Stimulated activated CD8-positive, alpha-beta memory T cell treated with anti-CD3 and anti-CD28 coated beads, Interleukin-15, amount 100 ng/mL, for 24 hours (primary cell): ENCODE measurements around the gene MMRN2.
"Not testable (repeated sequence)": the region's sequence is repeated elsewhere in the genome, so short reads cannot be mapped to it uniquely, and the experiment has no call there.

Experiments
- DNase-seq: peaks from one replicate; pipeline ENCODE4 v3.0.0-alpha.2; 2020; ENCODE audit warnings: low read depth

MMRN2 gene

DNA sequence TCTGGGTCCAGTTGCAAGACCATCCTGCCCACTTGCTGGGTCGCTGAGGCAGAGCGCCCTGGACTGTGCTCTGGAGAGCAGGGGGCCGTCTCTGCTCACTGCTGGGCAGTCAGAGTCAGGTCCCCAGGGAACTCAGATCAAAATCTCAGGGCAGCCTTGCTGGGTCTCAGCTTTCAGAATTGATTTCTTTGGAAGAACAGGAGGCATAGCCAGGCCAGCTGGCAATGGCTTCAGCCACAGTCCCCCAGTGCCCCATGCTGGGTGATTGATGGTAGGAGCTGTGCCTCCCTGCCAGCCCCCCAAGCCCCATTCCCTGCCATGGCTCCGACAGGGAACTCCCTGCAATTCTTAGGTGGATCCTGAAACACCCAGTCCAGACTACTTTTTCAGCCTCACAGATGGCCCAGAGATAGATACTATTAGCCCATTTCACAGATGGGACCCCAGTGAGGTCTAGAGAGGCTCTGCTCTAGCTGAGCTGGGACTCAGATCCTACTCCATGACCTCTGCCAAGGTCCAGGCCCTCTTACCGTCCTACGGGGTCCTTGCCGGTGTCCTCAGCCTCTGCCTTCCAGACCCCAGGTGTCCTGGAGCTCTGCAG lies 467 bp downstream of the MMRN2 start:
- DNase-seq, result no peak

DNA sequence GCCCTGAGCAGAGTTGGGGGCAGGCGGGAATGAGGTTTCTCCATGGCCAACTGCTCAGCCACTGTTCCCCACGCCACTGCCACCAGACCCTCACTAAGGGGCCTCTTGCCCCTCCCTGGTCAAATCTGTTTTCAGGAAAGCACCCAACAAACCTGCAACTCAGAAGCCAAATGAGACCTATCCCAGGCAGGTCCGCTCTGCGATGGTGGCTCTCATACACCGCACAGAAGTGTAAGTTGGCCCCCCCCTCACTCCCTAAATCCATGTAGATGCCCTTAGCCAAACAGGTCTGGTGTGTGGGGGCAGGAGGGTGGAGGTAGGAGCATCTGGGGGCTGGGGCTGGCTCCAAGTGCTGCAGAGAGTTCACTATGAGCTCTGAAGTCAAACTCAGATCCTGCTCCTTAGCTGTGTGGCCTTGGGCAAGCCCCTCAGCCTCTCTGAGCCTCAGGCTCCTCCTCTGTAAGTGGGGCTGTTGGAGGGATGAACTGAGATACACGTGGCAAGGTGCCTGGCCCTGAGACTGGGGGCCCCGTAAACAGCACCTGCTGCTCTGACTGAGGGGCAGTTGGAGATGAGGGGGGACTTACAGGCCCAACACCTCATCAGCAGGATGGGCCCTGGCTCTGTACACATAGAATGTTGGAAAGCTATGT lies 1.1 kb downstream of the MMRN2 start:
- no peak for DNase-seq

GRCh38 chr10:86955501-86956194 lies 1.8 kb downstream of the MMRN2 start:
- no peak for DNase-seq

DNA sequence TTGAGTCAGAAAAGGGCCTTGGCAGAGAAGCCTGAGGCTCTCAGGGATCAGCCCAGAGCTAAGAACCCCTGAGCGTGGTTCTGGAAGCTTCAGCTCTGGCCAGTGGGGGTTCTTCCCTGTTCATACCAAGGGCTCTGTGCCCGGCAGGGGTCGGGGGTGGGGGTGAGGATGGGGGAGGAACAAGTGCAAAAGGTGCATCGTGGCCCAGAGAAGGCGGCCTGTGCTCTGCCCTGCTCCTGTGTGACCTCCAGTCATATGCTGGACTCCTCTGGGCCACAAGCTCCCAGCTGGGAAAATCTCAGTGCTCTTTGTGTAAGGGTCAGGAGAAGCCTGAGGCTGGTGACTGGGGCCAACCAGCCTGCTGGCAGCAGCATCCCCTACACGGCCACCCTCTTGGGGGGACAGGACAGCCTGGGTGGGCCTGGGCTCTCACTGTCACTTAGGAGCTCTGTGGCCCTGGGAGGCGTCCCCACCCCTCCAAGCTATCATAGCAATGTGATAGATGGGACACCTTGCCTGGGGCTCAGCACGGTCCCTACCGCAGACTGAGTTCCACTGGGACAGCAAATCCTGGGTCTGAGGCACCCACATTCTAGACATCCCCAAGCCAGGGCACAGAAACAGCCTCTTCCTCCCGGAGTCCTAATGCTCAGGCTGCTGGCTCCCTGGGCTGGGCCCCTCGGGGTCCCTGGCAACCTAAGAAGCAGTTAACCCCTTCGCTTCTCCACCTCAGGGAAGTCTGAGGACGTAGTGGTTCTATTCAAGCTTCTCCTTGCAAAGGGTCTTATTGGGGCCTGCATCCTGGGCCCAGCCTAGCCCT lies 2.5 kb downstream of the MMRN2 start:
- no peak for DNase-seq

DNA sequence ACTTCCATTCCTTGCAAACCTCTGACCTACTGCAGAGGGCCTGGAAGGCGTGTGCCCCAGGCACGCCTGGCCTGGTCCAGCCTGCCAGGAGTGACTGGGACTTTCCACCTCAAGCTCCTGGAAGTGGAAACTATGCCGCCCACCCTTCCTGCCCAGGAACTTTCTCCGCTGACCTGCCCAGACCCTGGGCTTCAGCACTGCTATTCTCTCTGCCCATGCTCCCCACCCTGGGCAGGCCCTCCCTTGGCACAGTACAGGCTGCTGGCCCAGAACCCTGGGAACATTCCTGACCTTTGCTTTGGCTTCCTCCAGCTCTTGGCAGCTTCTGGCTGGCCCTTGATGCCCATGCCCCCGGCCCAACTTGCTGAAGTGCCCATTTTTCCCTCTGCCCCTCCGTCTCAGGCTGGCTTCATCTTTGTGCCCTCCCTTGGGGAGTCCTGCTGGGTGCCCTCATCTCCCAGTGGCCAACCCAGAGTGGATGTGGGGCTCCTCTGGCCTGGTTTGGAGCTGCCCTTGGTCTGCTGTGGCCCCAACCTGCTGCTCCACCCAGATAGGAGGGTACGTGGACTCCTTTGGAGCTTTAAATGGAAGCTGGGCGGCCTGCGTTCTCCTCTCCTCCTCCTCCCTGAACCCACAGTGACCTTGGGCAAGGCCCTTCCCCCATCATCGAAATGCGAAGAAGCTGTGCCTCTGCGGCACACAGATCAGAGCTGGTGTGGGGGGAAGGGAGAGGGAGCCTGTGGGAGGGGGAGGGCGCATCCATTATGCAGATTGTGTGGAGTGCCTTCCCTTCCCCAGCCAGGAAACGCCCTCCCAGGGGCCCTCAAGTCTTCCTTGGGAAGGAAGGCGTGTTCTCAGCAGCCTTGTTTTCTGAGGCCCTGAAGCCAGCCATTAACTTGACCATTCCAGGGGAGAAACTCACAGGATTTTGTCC lies 3.4 kb downstream of the MMRN2 start:
- DNase-seq, result no peak

DNA sequence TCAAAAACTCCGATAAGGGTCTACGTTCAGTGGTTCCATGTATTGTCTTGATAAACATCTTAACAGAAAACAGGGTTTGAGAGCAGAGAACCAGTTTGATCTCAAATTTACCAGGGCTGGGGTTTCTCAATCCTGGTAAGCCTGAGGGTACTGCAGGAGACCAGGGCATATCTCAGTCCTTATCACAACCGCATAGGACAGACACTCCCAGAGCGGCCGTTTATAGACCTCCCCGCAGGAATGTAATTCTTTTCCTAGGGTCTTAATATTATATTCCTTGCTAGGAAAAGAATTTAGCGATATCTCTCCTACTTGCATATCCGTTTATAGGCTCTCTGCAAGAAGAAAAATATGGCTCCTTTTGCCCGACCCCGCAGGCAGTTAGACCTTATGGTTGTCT lies 4.7 kb downstream of the MMRN2 start:
- not testable (repeated sequence) for DNase-seq

DNA sequence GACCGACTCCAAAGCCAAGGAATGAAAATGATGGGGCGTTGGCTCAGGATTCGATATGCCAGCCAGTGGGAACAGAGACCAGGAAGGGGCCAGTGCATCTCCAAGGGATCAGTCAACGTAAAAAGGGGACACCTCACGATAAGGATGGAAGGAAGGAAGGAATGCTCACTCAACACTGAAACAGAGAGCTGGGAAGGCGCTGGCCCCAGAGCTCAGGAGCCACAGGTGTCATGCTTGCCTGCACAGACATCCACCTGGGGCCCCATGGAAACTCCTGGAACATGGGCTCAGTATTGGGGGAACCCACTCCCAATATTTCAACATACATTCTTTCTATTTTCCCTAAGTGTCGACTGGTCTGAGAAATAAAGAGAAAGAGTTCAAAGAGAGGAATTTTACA lies 5.3 kb downstream of the MMRN2 start:
- DNase-seq, result no peak

GRCh38 chr10:86951184-86951761 lies 6.1 kb downstream of the MMRN2 start:
- no peak for DNase-seq

GRCh38 chr10:86950349-86950748 lies 7.1 kb downstream of the MMRN2 start:
- no peak for DNase-seq

DNA sequence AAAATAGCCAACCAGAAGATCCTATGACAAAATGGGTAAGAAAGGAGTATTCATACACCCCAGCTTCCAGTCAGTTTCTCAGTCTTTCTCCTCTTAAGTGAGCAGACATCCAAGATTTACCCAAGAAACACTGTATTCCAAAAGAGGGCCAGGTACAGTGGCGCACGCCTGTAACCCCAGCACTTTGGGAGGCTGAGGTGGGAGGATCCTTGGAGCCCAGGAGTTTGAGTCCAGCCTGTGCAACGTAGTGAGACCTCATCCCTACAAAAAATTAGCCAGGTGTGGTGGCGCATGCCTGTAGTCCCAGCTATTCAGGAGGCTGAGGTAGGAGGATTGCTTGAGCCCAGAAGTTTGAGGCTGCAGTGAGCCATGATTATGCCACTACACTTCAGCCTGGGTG lies 9.6 kb downstream of the MMRN2 start:
- DNase-seq, result not testable (repeated sequence)

DNA sequence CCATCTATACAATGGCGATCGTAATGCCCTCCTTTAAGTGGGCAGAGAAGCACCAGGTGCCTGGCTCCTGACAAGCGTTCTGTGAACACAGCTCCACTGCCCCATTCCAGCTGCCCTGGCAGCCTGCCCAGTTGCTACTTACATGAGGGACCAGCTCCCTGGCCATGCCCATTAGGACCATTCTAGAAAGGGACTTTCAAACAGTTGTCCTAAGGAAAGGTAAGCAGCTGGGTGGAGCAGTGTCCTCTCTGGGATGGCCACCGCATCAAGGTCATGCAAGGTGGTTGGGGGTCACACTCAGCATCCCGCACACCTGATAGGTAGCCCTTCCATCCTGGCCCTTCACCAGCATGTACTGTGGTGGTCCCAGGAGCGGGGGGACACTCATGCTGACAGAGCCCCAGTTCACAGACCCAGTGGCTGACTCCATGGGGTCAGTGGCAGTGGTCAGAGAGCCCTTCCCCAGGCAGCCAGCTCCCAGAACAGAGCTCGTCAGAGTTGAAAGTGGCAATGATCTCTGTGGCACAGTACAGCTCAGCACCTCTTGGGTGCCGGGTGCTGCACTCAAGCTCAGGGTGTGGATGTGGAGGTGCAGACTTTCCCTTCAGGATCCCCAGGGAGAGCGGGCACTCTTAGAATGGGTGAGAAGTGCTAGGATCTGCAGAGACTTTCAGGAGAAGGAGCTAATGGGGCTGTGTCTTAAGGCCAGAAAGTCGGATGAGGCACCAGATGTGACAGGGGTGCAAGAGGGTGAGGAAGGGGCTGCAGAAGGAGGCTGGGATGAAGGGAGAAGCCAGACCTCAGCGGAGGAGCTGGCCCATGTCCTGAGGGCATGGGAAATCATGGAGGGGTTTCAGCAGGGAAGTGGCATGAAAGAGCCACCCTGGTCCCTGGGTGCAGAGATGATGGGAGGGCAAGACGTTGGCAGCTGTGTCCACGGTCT lies 10.9 kb downstream of the MMRN2 start:
- no peak for DNase-seq

GRCh38 chr10:86945361-86946212 lies 11.8 kb downstream of the MMRN2 start:
- no peak for DNase-seq

- DNase-seq, result no peak
Measured at GRCh38 chr10:86944907-86945306, 12.5 kb downstream of the MMRN2 start.

DNA sequence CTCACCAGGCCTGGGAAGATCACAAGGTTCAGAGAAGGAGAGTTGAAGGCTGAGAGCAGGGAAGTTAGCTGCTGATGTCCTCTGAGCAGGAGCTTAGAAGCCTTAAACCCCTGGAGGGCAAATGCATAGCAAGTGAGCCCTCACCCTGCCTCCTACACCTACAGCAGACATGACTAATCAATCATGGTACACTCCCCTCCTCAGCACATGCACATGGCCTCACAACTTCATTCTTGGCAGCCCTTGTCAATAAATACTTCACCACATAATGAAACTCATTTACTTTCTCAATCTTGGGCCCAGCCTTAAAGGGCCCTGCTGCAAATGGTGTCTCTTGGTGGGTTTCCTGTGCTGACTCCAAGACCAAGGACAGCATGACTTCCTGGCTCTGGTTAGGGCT lies 12.9 kb downstream of the MMRN2 start:
- DNase-seq, result no peak

DNA sequence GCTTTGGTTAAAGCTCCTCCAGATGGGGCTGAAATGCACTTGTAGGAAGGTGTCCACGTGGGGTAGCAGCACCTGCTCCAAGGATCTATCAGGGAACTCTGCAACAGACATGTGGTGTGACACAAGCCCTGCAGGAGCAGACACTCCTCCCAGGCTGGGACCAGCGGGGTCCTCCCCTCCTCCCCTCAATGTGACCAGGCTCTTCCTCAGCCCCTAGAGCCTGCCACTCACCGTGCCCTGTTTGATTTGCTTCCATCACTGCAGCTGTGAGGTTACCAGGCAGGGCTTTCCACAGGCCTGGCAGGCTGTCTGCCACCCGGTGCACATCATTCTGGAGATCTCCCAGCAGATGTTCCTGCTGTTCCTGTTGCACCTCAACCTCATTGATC lies 13.4 kb downstream of the MMRN2 start:
- DNase-seq, result no peak

DNA sequence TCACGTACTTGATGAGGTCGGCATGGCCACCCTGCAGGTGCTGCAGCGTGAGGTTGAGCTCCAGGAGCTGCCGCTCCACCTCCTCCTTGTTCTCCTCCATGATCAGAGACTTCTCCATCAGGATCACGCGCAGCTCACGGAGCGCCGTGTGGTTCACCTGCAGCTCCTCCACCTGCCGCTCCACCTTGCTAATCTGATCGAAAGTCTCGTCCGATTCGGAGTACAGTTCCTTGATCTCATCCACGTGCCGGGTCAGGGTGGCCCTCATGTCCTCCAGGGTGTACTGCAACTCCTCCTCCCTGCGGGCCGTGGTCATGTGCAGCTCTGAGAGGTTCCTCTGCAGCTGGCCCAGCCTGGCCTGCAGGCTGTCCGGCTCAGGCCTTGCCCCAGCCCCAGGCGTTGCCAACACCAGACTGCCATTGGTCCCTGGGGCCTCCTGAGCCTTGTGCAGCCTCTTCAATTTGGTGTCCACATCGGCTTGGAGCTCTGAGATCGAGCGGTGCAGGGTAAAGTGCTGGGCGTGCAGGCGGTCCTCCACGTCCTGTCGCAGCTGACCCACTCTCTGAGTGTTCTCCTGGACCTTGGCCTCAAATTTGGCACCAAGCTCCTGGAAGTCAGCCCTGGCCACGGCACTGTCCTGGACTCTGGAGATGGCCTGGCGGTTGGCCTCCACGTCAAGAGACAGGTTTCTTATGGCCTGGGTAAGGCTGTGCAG lies 13.9 kb downstream of the MMRN2 start:
- DNase-seq, result no peak

- DNase-seq, result no peak
Measured at GRCh38 chr10:86942441-86943315, 14.7 kb downstream of the MMRN2 start.
